GM12864 (cell line): ENCODE measurements around the gene CPM.

Experiments
- DNase-seq: peaks from one replicate; pipeline ENCODE4 v3.0.0-alpha.2; 2011; ENCODE audit warnings: low read depth
- H3K4me3 ChIP-seq: 2 replicates; pipeline ENCODE4 v1.5.1; 2011; ENCODE audit warnings: mild to moderate bottlenecking, low read depth, low read length, control low read depth
- TF ChIP-seq, protein P1 (sequence below): IDR thresholded peaks from 2 replicates; pipeline ENCODE4 v1.5.1; 2011; ENCODE audit warnings: low read depth, mild to moderate bottlenecking, moderate library complexity, low read length, control low read depth, inconsistent platforms; ENCODE audit errors: missing control alignments

Gene CPM

DNA sequence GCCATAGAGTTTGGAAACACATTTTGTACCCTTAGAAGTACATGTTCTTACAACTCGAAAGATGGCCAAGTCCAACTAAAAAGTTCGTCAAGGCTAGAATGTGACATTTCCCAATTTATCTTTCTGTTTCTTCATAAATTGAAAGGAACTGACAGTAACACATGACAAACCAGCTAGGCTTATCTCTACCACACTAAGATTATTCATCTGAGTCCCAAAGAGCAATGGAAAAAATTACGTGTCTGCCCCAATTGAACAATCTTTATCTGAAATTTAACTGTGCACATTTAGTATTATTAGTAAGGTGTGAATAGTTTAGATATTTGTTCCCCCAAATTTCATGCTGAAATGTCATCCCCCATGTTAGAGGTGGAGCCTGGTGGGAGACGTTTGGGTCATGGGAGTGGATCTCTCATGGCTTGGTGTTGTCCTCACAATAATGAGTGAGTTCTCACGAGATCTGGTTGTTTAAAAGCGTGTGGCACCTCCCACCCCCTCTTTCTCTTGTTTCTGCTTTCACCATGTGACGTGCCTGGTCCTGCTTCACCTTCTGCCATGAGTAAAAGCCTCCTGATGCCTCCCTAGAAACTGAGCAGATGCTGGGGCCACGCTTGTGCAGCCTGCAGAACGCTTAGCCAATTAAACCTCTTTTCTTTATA is 13.3 kb downstream of the CPM start:
- no peak for DNase-seq

DNA sequence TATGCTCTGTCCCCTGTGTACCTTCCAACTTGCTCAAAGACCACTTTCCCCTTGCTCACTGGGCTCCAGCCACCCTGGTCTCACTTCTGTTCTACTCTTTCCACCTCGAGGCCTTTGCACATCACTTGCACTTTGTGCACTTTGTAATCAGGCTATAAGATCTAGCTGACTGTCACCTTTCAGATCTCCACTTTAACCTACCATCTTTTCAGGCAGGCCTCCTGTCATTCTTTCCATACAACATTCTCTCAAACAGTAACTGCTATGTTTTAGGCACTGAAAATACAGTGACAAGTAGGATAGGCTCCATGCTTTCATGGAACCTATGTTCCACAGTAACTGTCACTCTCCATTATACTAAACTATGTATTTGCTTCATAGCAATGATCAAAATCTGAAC is 14.0 kb downstream of the CPM start:
- TF ChIP-seq, protein P1, sequence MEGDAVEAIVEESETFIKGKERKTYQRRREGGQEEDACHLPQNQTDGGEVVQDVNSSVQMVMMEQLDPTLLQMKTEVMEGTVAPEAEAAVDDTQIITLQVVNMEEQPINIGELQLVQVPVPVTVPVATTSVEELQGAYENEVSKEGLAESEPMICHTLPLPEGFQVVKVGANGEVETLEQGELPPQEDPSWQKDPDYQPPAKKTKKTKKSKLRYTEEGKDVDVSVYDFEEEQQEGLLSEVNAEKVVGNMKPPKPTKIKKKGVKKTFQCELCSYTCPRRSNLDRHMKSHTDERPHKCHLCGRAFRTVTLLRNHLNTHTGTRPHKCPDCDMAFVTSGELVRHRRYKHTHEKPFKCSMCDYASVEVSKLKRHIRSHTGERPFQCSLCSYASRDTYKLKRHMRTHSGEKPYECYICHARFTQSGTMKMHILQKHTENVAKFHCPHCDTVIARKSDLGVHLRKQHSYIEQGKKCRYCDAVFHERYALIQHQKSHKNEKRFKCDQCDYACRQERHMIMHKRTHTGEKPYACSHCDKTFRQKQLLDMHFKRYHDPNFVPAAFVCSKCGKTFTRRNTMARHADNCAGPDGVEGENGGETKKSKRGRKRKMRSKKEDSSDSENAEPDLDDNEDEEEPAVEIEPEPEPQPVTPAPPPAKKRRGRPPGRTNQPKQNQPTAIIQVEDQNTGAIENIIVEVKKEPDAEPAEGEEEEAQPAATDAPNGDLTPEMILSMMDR: no peak
- H3K4me3 ChIP-seq: no peak overlapping the region
- DNase-seq: no peak

More for the DNA sequence above, 13.3 kb downstream of the CPM start:
- no peak overlapping the region for H3K4me3 ChIP-seq
- TF ChIP-seq, protein P1: no peak

DNA sequence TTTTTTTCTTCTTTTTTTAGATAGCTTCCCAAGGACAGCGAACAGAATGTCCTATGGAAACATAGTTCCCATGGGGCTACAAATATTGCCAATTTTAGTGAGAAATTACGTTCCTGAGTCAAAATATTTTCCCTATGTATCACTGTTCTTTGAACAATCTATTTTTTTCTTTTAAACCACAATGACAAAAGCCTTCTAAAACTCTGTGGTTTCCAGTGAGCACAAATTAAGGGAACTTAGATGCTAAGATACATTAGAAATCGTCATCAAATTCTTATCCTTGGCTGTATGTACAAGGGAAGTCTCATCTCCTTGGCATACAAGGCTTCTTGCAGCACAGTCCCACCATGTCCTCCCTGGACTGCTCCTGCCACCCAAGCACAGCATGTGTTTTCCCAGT is 17.9 kb downstream of the CPM start:
- no peak overlapping the region for H3K4me3 ChIP-seq
- DNase-seq: no peak
- TF ChIP-seq, protein P1: no peak

DNA sequence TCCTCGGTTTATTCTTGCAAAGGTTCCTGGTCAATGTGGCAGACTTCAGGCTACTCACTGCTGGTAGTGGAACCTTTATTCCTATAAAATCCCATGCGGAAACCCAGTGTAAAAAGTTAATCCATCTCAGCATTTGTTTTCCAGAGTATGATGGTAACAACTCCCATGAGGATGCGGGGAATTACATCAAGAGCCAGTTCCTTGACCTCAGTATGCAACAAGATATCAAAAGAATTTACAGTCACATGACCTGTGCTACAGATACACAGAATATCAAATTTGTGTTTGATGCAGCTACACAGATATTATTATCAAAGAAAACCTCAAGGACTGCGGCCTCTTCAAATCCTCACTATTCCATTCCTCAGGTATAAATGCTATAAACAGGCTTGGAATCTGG is 19.3 kb downstream of the CPM start:
- no peak overlapping the region for H3K4me3 ChIP-seq
- TF ChIP-seq, protein P1: no peak
- no peak for DNase-seq

DNA sequence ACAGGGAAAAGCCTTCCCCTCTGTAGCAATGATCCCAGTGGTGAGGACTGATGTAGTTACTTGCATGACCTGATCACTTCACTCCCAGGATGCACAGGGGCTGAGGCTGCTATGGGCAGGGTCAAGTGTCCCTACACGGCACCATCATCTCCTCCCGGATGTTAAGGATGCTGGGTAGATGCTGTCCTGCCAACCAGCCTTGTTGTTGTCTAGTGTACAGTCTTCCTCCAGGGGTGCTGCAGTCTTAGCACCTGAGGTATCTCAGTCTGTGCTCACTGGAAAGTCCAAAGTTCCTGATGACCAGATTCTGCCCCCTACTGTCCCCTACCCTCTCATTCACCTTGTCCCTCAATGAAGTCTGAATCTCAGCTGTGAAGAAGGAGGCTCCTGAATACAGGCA is 20.1 kb downstream of the CPM start:
- TF ChIP-seq, protein P1: no peak
- no peak overlapping the region for H3K4me3 ChIP-seq
- no peak for DNase-seq

DNA sequence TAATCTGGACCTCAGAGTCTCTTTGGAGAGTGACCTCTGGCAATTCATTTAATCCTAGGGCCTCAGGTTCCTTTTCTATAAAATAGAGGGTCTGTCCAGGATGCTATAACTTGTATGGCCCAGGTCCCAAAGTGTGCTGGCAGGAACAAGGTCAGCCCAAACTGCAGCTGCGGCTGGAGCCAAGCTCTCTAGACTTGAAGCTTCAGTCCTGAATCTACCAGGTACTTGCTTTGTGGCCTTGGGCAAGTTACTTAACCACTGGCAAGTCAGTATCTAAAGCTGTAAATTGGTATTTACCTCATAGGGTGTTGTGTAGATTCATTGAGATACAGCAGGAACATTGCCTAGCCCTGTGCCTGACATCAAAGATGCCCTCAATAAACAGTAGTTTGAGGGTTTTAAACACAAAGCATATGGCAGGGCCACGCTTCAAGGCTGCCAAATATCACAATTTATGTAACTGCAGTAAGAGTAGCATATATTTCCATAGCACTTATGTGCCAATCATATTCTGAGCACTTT is 21.7 kb downstream of the CPM start:
- TF ChIP-seq, protein P1: no peak
- H3K4me3 ChIP-seq: no peak overlapping the region
- no peak for DNase-seq

DNA sequence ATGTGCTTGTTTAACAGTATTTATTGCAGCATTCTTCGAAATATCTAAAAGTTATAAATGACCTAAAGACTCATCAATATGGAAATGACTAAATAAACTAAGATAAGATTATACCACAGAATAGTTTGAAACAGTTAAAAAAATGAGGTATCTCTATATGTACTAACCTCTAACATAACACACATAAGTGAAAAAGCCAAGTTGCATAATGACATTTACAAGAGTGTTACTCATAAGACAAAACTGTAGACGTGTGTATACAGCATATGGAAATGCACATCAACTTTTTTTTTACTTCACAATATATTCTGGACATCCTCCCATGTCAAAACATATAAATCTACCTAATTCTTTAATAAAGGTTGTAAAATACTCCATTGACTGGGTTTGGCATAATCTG is 22.8 kb downstream of the CPM start:
- no peak overlapping the region for H3K4me3 ChIP-seq
- TF ChIP-seq, protein P1: no peak
- no peak for DNase-seq
